ENCODE data around the gene GRIP1.

GRIP1 gene

GRCh38 chr12:66398931-66399910, 279.7 kb downstream of the GRIP1 start:
- DNase-seq (ENCODE audit: low spot score in 2 of 2) (no peak), ATAC-seq (ENCODE audit: low read depth) (no peak)
- no peak overlapping the region for H3K27ac Mint-ChIP-seq
- no peaks in the 10 kb centered on the region for H3K9me3 Mint-ChIP-seq
- H3K27me3 Mint-ChIP-seq: no peaks in the 10 kb centered on the region
- H3K4me3 Mint-ChIP-seq: no peak overlapping the region
- no peaks in the 10 kb centered on the region for H3K36me3 Mint-ChIP-seq
- no peaks in the 10 kb centered on the region for H3K4me1 Mint-ChIP-seq

- Mint-ChIP-seq H3K4me1 (no peaks in the 10 kb centered on the region), H3K4me3 (no peak overlapping the region), H3K9me3 (no peaks in the 10 kb centered on the region), H3K36me3 (no peaks in the 10 kb centered on the region), H3K27ac (no peak overlapping the region), H3K27me3 (no peaks in the 10 kb centered on the region)
- ATAC-seq (ENCODE audit: low read depth): no peak
- no peak for DNase-seq (ENCODE audit: low spot score in 2 of 2)
Measured at GRCh38 chr12:66397574-66398290, 281.1 kb downstream of the GRIP1 start.

GRCh38 chr12:66393890-66394289, 285.0 kb downstream of the GRIP1 start:
- Mint-ChIP-seq H3K4me1 (no peaks in the 10 kb centered on the region), H3K36me3 (no peaks in the 10 kb centered on the region), H3K27me3 (no peaks in the 10 kb centered on the region), H3K27ac (no peak overlapping the region), H3K4me3 (no peak overlapping the region), H3K9me3 (no peaks in the 10 kb centered on the region)
- no peak for DNase-seq (ENCODE audit: low spot score in 2 of 2)
- ATAC-seq (ENCODE audit: low read depth): no peak

- no peak overlapping the region for H3K27ac Mint-ChIP-seq
- DNase-seq (ENCODE audit: low spot score in 2 of 2) (no peak), ATAC-seq (ENCODE audit: low read depth) (no peak)
- H3K9me3 Mint-ChIP-seq: peaks cover 2% of the 10 kb centered on the region
- no peaks in the 10 kb centered on the region for H3K27me3 Mint-ChIP-seq
- no peaks in the 10 kb centered on the region for H3K36me3 Mint-ChIP-seq
- no peaks in the 10 kb centered on the region for H3K4me1 Mint-ChIP-seq
- H3K4me3 Mint-ChIP-seq: no peak overlapping the region
Measured at GRCh38 chr12:66392266-66392915, 286.5 kb downstream of the GRIP1 start.

GRCh38 chr12:66388517-66388916, 290.4 kb downstream of the GRIP1 start:
- H3K9me3 Mint-ChIP-seq: peaks cover 3% of the 10 kb centered on the region
- H3K27me3 Mint-ChIP-seq: peaks cover 2% of the 10 kb centered on the region
- H3K27ac Mint-ChIP-seq: no peak overlapping the region
- ATAC-seq (ENCODE audit: low read depth) (no peak), DNase-seq (ENCODE audit: low spot score in 2 of 2) (no peak)
- H3K4me1 Mint-ChIP-seq: no peaks in the 10 kb centered on the region
- H3K4me3 Mint-ChIP-seq: no peak overlapping the region
- no peaks in the 10 kb centered on the region for H3K36me3 Mint-ChIP-seq

- no peak for ATAC-seq (ENCODE audit: low read depth)
- no peak for DNase-seq (ENCODE audit: low spot score in 2 of 2)
- H3K9me3 Mint-ChIP-seq: peaks cover 3% of the 10 kb centered on the region
- H3K27ac Mint-ChIP-seq: no peak overlapping the region
- no peak overlapping the region for H3K4me3 Mint-ChIP-seq
- H3K36me3 Mint-ChIP-seq: no peaks in the 10 kb centered on the region
- H3K4me1 Mint-ChIP-seq: no peaks in the 10 kb centered on the region
- H3K27me3 Mint-ChIP-seq: peaks cover 4% of the 10 kb centered on the region
Measured at GRCh38 chr12:66387117-66387516, 291.8 kb downstream of the GRIP1 start.

- no peak for ATAC-seq (ENCODE audit: low read depth)
- Mint-ChIP-seq H3K27ac (no peak overlapping the region), H3K4me3 (no peak overlapping the region), H3K4me1 (no peaks in the 10 kb centered on the region), H3K36me3 (no peaks in the 10 kb centered on the region), H3K9me3 (no peaks in the 10 kb centered on the region), H3K27me3 (peaks cover 10% of the 10 kb centered on the region)
- DNase-seq (ENCODE audit: low spot score in 2 of 2): no peak
Measured at GRCh38 chr12:66380769-66381535, 297.9 kb downstream of the GRIP1 start.

- Mint-ChIP-seq H3K4me1 (no peaks in the 10 kb centered on the region), H3K27me3 (peaks cover 10% of the 10 kb centered on the region), H3K27ac (no peak overlapping the region), H3K9me3 (no peaks in the 10 kb centered on the region), H3K4me3 (no peak overlapping the region), H3K36me3 (no peaks in the 10 kb centered on the region)
- ATAC-seq (ENCODE audit: low read depth): no peak
- no peak for DNase-seq (ENCODE audit: low spot score in 2 of 2)
Measured at GRCh38 chr12:66379616-66380015, 299.3 kb downstream of the GRIP1 start.

- DNase-seq (ENCODE audit: low spot score in 2 of 2): no peak
- H3K9me3 Mint-ChIP-seq: no peaks in the 10 kb centered on the region
- ATAC-seq (ENCODE audit: low read depth): no peak
- H3K4me1 Mint-ChIP-seq: no peaks in the 10 kb centered on the region
- H3K27me3 Mint-ChIP-seq: peaks cover 2% of the 10 kb centered on the region
- H3K27ac Mint-ChIP-seq: no peak overlapping the region
- H3K36me3 Mint-ChIP-seq: no peaks in the 10 kb centered on the region
- no peak overlapping the region for H3K4me3 Mint-ChIP-seq
Measured at GRCh38 chr12:66375560-66375959, 303.3 kb downstream of the GRIP1 start.

- Mint-ChIP-seq H3K27ac (no peak overlapping the region), H3K9me3 (no peaks in the 10 kb centered on the region), H3K4me3 (no peak overlapping the region), H3K36me3 (no peaks in the 10 kb centered on the region), H3K4me1 (no peaks in the 10 kb centered on the region), H3K27me3 (peaks cover 2% of the 10 kb centered on the region)
- DNase-seq (ENCODE audit: low spot score in 2 of 2) (no peak), ATAC-seq (ENCODE audit: low read depth) (no peak)
Measured at GRCh38 chr12:66371982-66372381, 306.9 kb downstream of the GRIP1 start.

GRCh38 chr12:66367015-66367667, 311.7 kb downstream of the GRIP1 start:
- H3K36me3 Mint-ChIP-seq: peaks cover 2% of the 10 kb centered on the region
- H3K9me3 Mint-ChIP-seq: no peaks in the 10 kb centered on the region
- no peaks in the 10 kb centered on the region for H3K4me1 Mint-ChIP-seq
- no peaks in the 10 kb centered on the region for H3K27me3 Mint-ChIP-seq
- no peak for DNase-seq (ENCODE audit: low spot score in 2 of 2)
- H3K4me3 Mint-ChIP-seq: no peak overlapping the region
- no peak for ATAC-seq (ENCODE audit: low read depth)
- H3K27ac Mint-ChIP-seq: no peak overlapping the region

GRCh38 chr12:66365718-66366490, 313.0 kb downstream of the GRIP1 start:
- no peak for ATAC-seq (ENCODE audit: low read depth)
- DNase-seq (ENCODE audit: low spot score in 2 of 2): no peak
- no peaks in the 10 kb centered on the region for H3K4me1 Mint-ChIP-seq
- no peak overlapping the region for H3K4me3 Mint-ChIP-seq
- peaks cover 2% of the 10 kb centered on the region for H3K36me3 Mint-ChIP-seq
- no peaks in the 10 kb centered on the region for H3K9me3 Mint-ChIP-seq
- H3K27me3 Mint-ChIP-seq: no peaks in the 10 kb centered on the region
- H3K27ac Mint-ChIP-seq: no peak overlapping the region

- Mint-ChIP-seq H3K36me3 (peaks cover 2% of the 10 kb centered on the region), H3K4me3 (no peak overlapping the region), H3K27ac (no peak overlapping the region), H3K9me3 (no peaks in the 10 kb centered on the region), H3K4me1 (no peaks in the 10 kb centered on the region), H3K27me3 (no peaks in the 10 kb centered on the region)
- ATAC-seq (ENCODE audit: low read depth): no peak
- DNase-seq (ENCODE audit: low spot score in 2 of 2): no peak
Measured at GRCh38 chr12:66361703-66362102, 317.2 kb downstream of the GRIP1 start.

Measured in memory B cell (primary cell).